HG03378 (cell line): ENCODE data around the gene TYW5.
A peak's percentile ranks its signal among the peaks of the same experiment; 100 is the strongest.

Experiments used
- ATAC-seq: cut with Tn5 transposase; IDR thresholded peaks from one replicate; pipeline ENCODE4 v1.9.1; 2021; ENCODE audit warnings: mild to moderate bottlenecking, moderate library complexity; ENCODE audit not compliant: unreplicated experiment

TYW5 gene

GRCh38 chr2:199955339-199956061 is at the start of gene TYW5, which contains the start of gene MAIP1:
TSS of gene TYW5 (minus strand) at chr2:199955491. CDS start at chr2:199955470, 21 bp downstream.
TSS of gene MAIP1 (plus strand) at chr2:199955582. CDS start at chr2:199955799, 217 bp downstream.
- ATAC-seq, result peak; percentile 80

GRCh38 chr2:200003444-200003843 is 48.2 kb upstream of the TYW5 start:
- no peak for ATAC-seq

- no peak for ATAC-seq
These were observed 45.3 kb upstream of the TYW5 start for GRCh38 chr2:200000444-200001163.

GRCh38 chr2:199999166-199999565 is 43.9 kb upstream of the TYW5 start:
- ATAC-seq, result no peak

- no peak for ATAC-seq
These were observed 42.0 kb upstream of the TYW5 start for GRCh38 chr2:199997296-199997695.

GRCh38 chr2:199994896-199995295 is 39.6 kb upstream of the TYW5 start:
- ATAC-seq, result no peak

GRCh38 chr2:199994371-199994770 is 39.1 kb upstream of the TYW5 start:
- ATAC-seq, result no peak

- ATAC-seq, result no peak
These were observed 37.0 kb upstream of the TYW5 start for GRCh38 chr2:199992296-199992695.

- ATAC-seq, result no peak
These were observed 36.4 kb upstream of the TYW5 start for GRCh38 chr2:199991691-199992090.

- no peak for ATAC-seq
These were observed 34.5 kb upstream of the TYW5 start for GRCh38 chr2:199989822-199990221.

- ATAC-seq, result no peak
These were observed 32.9 kb upstream of the TYW5 start for GRCh38 chr2:199988151-199988550.

GRCh38 chr2:199987586-199987985 is 32.3 kb upstream of the TYW5 start:
- ATAC-seq, result no peak

GRCh38 chr2:199985625-199986207 is 30.4 kb upstream of the TYW5 start:
- peak; percentile 68 for ATAC-seq

- no peak for ATAC-seq
These were observed 29.5 kb upstream of the TYW5 start for GRCh38 chr2:199984755-199985154.

- ATAC-seq, result no peak
These were observed 28.9 kb upstream of the TYW5 start for GRCh38 chr2:199984159-199984558.

- no peak for ATAC-seq
These were observed 28.2 kb upstream of the TYW5 start for GRCh38 chr2:199983534-199983933.

GRCh38 chr2:199982126-199982843 is 27.0 kb upstream of the TYW5 start:
- no peak for ATAC-seq

GRCh38 chr2:199979832-199980628 is 24.7 kb upstream of the TYW5 start:
- ATAC-seq, result no peak

- no peak for ATAC-seq
These were observed 24.1 kb upstream of the TYW5 start for GRCh38 chr2:199979398-199979797.

- peak; percentile 91 for ATAC-seq
These were observed 22.7 kb upstream of the TYW5 start for GRCh38 chr2:199977984-199978415.
